ENCODE data around the gene GAS6.
"Not testable (repeated sequence)": the region's sequence is repeated elsewhere in the genome, so short reads cannot be mapped to it uniquely, and the experiment has no call there.

Gene GAS6

DNA sequence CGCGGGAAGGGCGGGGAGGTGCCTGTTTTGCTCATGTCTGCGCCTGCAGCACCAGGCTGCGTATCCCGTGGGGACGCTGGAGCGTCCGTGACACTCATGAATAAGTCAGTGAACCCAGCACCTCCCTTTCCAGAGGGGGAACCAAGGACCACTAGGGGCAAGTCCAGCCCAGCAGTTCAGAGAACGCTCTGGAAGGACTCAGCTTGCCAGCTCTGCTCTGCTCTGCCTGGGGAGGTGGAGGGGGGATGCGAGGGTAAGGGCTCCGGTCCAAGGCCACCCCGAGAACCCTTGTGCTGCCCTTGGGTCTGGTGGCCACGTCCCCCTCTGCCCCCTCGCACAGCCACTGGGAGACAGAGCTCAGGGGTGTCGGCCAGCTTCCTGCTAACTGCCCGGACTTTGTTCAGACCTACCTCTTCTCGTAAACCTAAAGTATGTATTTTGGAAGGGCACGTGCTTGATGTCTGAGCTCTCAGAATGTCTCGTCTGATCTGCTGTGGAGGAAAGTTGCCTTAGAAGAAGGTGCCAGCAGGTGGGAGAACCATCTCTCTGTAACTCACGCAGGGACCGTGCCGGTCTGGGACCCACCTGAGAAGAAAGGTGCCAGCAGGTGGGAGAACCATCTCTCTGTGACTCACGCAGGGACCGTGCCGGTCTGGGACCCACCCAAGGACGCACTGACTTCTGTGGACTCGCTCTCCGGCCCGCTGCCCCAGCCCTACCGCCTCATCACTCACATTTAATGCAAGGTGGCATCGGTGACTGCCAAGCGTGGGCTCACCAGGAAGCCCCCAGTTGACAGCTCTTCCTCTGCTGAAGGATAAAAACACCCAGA lies 70.8 kb downstream of the GAS6 start:
- Mint-ChIP-seq H3K4me1 (peaks cover 6% of the 10 kb centered on the region), H3K36me3 (ENCODE audit: low read depth) (no peaks in the 10 kb centered on the region), H3K9me3 (no peaks in the 10 kb centered on the region), H3K27ac (no peak overlapping the region), H3K4me3 (no peak overlapping the region), H3K27me3 (ENCODE audit: low read depth, poor library complexity) (peaks cover 21% of the 10 kb centered on the region)
- TF ChIP-seq, protein P1, sequence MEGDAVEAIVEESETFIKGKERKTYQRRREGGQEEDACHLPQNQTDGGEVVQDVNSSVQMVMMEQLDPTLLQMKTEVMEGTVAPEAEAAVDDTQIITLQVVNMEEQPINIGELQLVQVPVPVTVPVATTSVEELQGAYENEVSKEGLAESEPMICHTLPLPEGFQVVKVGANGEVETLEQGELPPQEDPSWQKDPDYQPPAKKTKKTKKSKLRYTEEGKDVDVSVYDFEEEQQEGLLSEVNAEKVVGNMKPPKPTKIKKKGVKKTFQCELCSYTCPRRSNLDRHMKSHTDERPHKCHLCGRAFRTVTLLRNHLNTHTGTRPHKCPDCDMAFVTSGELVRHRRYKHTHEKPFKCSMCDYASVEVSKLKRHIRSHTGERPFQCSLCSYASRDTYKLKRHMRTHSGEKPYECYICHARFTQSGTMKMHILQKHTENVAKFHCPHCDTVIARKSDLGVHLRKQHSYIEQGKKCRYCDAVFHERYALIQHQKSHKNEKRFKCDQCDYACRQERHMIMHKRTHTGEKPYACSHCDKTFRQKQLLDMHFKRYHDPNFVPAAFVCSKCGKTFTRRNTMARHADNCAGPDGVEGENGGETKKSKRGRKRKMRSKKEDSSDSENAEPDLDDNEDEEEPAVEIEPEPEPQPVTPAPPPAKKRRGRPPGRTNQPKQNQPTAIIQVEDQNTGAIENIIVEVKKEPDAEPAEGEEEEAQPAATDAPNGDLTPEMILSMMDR (IDR thresholded peaks at IDR 0.05): no peak
- no peak for DNase-seq

DNA sequence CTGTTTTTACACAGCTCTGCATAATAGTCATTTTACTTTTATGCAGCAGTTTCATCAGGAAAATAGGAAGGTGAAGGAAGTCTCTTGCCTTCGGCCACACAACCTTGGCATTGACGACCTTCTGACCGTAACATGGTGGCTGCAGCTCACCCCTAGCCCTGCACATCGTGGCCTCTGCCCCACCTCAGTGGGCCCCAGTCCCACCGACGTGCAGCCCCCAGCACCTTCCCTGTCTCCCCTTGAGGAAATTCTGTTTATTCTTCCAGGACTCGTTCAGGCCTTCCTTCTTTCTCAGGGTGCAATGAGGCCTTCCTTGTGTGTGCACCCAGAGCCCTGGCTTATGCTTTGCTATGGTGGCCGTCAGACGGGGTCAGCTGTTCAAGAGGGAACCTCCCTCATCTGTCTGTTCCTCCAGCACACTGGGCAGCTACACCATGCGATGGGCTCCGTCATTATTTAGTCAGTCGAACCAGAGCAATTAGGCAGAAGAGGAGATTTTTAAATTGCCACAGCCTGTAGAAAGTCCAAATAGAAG lies 71.6 kb downstream of the GAS6 start:
- Mint-ChIP-seq H3K36me3 (ENCODE audit: low read depth) (no peaks in the 10 kb centered on the region), H3K27me3 (ENCODE audit: low read depth, poor library complexity) (peaks cover 21% of the 10 kb centered on the region), H3K27ac (no peak overlapping the region), H3K4me3 (no peak overlapping the region), H3K4me1 (peaks cover 6% of the 10 kb centered on the region), H3K9me3 (no peaks in the 10 kb centered on the region)
- no peak for DNase-seq
- TF ChIP-seq, protein P1 (IDR thresholded peaks at IDR 0.05): no peak

DNA sequence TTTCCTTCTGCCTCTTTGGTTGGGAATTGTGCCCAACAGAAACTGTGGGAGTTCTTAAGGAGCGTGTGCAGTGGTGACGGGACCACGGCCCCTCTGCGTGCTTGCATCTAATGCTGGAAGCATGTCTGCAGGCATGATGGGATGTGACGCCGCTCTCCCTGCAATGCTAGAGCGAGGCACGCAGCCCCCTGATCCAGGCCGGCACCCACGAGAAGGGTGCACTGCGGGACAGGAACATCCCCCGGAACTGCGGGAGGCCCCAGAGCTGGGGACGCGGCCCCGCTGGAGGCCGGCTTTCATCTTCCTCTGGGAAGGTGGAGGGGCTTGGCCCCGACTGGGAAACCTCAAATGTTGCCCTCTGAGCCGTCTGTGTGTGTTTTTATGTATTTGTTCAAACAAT lies 72.1 kb downstream of the GAS6 start:
- no peak for DNase-seq
- TF ChIP-seq, protein P1 (IDR thresholded peaks at IDR 0.05): no peak
- Mint-ChIP-seq H3K27ac (no peak overlapping the region), H3K27me3 (ENCODE audit: low read depth, poor library complexity) (peaks cover 21% of the 10 kb centered on the region), H3K9me3 (no peaks in the 10 kb centered on the region), H3K4me3 (no peak overlapping the region), H3K4me1 (peaks cover 6% of the 10 kb centered on the region), H3K36me3 (ENCODE audit: low read depth) (no peaks in the 10 kb centered on the region)

DNA sequence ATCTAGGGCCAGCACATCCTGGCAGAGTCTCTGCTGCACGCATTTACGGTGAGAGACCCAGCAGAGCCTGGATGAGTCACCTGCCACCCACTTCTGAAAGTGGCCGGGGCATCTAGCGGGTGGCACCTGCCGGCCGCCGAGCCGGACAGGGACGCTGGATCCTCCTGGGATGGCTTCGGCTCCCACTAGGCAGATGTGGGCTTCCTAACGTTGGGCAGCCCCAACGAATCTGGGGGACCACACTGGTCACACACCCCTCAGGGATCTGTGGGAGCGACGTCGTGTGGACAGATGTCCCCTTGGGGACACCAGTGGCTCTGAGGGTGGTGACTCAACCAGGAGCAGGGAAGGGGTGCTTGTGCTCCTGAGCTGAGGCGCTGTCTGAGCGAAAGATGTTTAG lies 72.7 kb downstream of the GAS6 start:
- no peak for DNase-seq

DNA sequence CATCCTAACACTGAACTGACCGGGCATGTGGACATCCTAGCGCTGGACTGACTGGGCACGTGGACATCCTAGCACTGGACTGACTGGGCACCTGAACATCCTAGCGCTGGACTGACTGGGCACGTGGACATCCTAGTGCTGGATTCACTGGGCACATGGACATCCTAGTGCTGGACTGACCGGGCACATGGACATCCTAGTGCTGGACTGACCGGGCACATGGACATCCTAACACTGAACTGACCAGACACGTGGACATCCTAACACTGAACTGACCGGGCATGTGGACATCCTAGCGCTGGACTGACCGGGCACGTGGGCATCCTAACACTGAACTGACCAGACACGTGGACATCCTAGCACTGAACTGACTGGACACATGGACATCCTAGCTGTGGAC lies 73.9 kb downstream of the GAS6 start:
- not testable (repeated sequence) for H3K27ac Mint-ChIP-seq; H3K4me3 Mint-ChIP-seq; H3K4me1 Mint-ChIP-seq; DNase-seq; H3K9me3 Mint-ChIP-seq; H3K36me3 Mint-ChIP-seq (ENCODE audit: low read depth)
- H3K27me3 Mint-ChIP-seq (ENCODE audit: low read depth, poor library complexity): peaks cover 27% of the 10 kb centered on the region

More for the DNA sequence above, 72.7 kb downstream of the GAS6 start:
- Mint-ChIP-seq H3K27me3 (ENCODE audit: low read depth, poor library complexity) (peaks cover 21% of the 10 kb centered on the region), H3K27ac (no peak overlapping the region), H3K4me3 (no peak overlapping the region), H3K9me3 (no peaks in the 10 kb centered on the region), H3K4me1 (peaks cover 6% of the 10 kb centered on the region), H3K36me3 (ENCODE audit: low read depth) (no peaks in the 10 kb centered on the region)
- TF ChIP-seq, protein P1 (IDR thresholded peaks at IDR 0.05): no peak

DNA sequence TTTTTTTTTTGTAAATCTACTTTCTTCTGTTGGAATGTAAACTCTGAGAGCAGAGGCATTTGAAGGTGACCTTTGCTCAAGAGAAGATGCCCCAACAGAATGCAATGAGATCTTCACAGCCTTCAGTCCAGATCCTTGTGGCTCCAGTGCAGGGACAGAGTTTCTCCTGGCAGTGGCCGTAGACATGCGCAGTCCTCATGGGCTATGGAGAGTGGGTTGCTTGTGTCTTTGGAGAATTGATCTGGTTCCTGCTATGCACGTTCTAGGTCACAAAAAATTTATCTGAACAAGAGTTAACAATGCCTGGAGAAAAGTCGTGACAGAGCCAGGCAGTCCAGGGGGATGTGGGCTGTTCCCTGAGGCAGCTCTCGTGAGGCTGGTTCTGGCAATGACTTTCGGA lies 74.7 kb downstream of the GAS6 start:
- H3K9me3 Mint-ChIP-seq: peaks cover 12% of the 10 kb centered on the region
- TF ChIP-seq, protein P1 (IDR thresholded peaks at IDR 0.05): no peak
- no peak overlapping the region for H3K4me3 Mint-ChIP-seq
- no peak overlapping the region for H3K27ac Mint-ChIP-seq
- no peak for DNase-seq
- H3K36me3 Mint-ChIP-seq (ENCODE audit: low read depth): no peaks in the 10 kb centered on the region
- peaks cover 32% of the 10 kb centered on the region for H3K27me3 Mint-ChIP-seq (ENCODE audit: low read depth, poor library complexity)
- H3K4me1 Mint-ChIP-seq: peaks cover 12% of the 10 kb centered on the region
